GM12878 (cell line): Measurements from ENCODE around the gene KHDRBS1. TPM values are rescaled to one million over a fixed set of nuclear protein-coding genes. Genes with fewer than 3 reads are reported as not detected.
"Not testable (repeated sequence)": the region's sequence is repeated elsewhere in the genome, so short reads cannot be mapped to it uniquely, and the experiment has no call there.

Experiments used
- ATAC-seq: fragments of 200-7000 bp; cut with Tn5 transposase; 3 replicates; pipeline ENCODE4 v1.9.1; 2020; ENCODE audit warnings: mild to moderate bottlenecking, moderate library complexity
- BruUV-seq: library from RNA; stranded (reverse); fragments of 400-500 nt; replicated peaks from 2 replicates; lab custom pipeline; 2021; lab: Mats Ljungman, UMichigan
- CTCF ChIA-PET: fragments of 300-600 bp; sonication (Branson Sonifier 250); formaldehyde crosslinking; extraction: SDS; loops from one replicate; lab custom pipeline; 2021; ENCODE audit warnings: inconsistent platforms; lab: Yijun Ruan, JAX
- POLR2A ChIA-PET: fragments of 350-600 bp; formaldehyde crosslinking; extraction: SDS; loops from one replicate; lab custom pipeline; 2021; ENCODE audit warnings: inconsistent platforms; lab: Charles Lee
- RAD21 ChIA-PET: fragments of 300-600 bp; sonication (Branson Sonifier 250); formaldehyde crosslinking; loops from one replicate; lab custom pipeline; 2023; ENCODE audit warnings: antibody characterized with exemption; ENCODE audit not compliant: unreplicated experiment; lab: Charles Lee
- SMC1A ChIA-PET: fragments of 300-600 bp; sonication (Branson Sonifier 250); formaldehyde crosslinking; loops from one replicate; lab custom pipeline; 2023; ENCODE audit not compliant: unreplicated experiment, uncharacterized antibody; lab: Charles Lee
- DNase-seq: peaks from one replicate; pipeline ENCODE4 v3.0.0-alpha.2; 2011; ENCODE audit warnings: low read depth, low spot score
- FAIRE-seq: peaks from 3 replicates; lab custom pipeline; 2011; peaks lifted over from hg19 to GRCh38; lab: Jason Lieb, UNC
- H2AFZ ChIP-seq: 2 replicates; pipeline ENCODE4 v1.6.0; 2011; ENCODE audit warnings: low read depth, low read length, control low read depth; ENCODE audit not compliant: control insufficient read depth
- H3K27ac ChIP-seq: 2 replicates; pipeline ENCODE4 v1.5.1; 2011; ENCODE audit warnings: control low read depth; ENCODE audit not compliant: control insufficient read depth, insufficient read depth
- H3K27me3 ChIP-seq, 2 experiments: replicated peaks in 1 of 2; 2 replicates each; pipeline versions ENCODE4 v1.6.0 to v1.6.1; 2011; ENCODE audit warnings: low read length in 1 of 2; ENCODE audit not compliant: control insufficient read depth in 2 of 2, insufficient read depth in 2 of 2
- H3K36me3 ChIP-seq, 2 experiments: 2 replicates each; pipeline ENCODE4 v1.5.1; 2011; ENCODE audit warnings: low read length in 1 of 2; ENCODE audit not compliant: control insufficient read depth in 2 of 2, insufficient read depth in 2 of 2
- H3K4me1 ChIP-seq: 2 replicates; pipeline ENCODE4 v1.6.1; 2011; ENCODE audit warnings: mild to moderate bottlenecking, low read length, moderate library complexity, mixed read lengths; ENCODE audit not compliant: control insufficient read depth, insufficient read depth
- H3K4me2 ChIP-seq: 2 replicates; pipeline ENCODE4 v1.6.0; 2011; ENCODE audit warnings: control low read depth; ENCODE audit not compliant: control insufficient read depth, insufficient read depth
- H3K4me3 ChIP-seq: fragments of 200-600 bp; sonication (generic); 2 replicates; pipeline ENCODE4 v1.5.1; 2016
- H3K79me2 ChIP-seq: 2 replicates; pipeline ENCODE4 v1.6.0; 2011; ENCODE audit warnings: low read length; ENCODE audit not compliant: control insufficient read depth, insufficient read depth
- H3K9ac ChIP-seq: 2 replicates; pipeline ENCODE4 v1.8.0; 2011; ENCODE audit warnings: low read length, control low read depth, mixed read lengths; ENCODE audit not compliant: control insufficient read depth, insufficient read depth
- H3K9me3 ChIP-seq: replicated peaks from 3 replicates; pipeline ENCODE4 v1.5.1; 2011; ENCODE audit warnings: mild to moderate bottlenecking, low read length; ENCODE audit not compliant: control insufficient read depth, insufficient read depth
- H4K20me1 ChIP-seq: 2 replicates; pipeline ENCODE4 v1.6.0; 2011; ENCODE audit not compliant: control insufficient read depth, insufficient read depth
- BHLHE40 ChIP-seq, 2 experiments: fragments of 450-650 bp in 1 of 2; IDR thresholded peaks; 2 replicates each; pipeline ENCODE4 v1.6.1; 2011 to 2017; ENCODE audit warnings: low read depth in 2 of 2, borderline replicate concordance in 1 of 2, improper control_type of control experiment in 1 of 2, low read length in 1 of 2, mild to moderate bottlenecking in 1 of 2
- IKZF2 ChIP-seq, 2 experiments: fragments of 450-650 bp; IDR thresholded peaks; 2 replicates each; pipeline ENCODE4 v1.6.1; 2017; ENCODE audit warnings: mild to moderate bottlenecking in 2 of 2, moderate library complexity in 2 of 2
- NR2F1 ChIP-seq: fragments of 450-650 bp; conservative IDR thresholded peaks from 2 replicates; pipeline ENCODE4 v1.6.1; 2017; ENCODE audit warnings: mild to moderate bottlenecking
- RAD21 ChIP-seq: IDR thresholded peaks from 2 replicates; pipeline ENCODE4 v1.6.1; 2011; ENCODE audit warnings: mild to moderate bottlenecking, low read depth, low read length, moderate library complexity; ENCODE audit not compliant: insufficient read depth
- SPI1 ChIP-seq: IDR thresholded peaks from 2 replicates; pipeline ENCODE4 v1.6.1; 2011; ENCODE audit warnings: low read depth, mild to moderate bottlenecking, low read length, moderate library complexity, borderline replicate concordance; ENCODE audit not compliant: insufficient read depth
- USF1 ChIP-seq: IDR thresholded peaks from 2 replicates; pipeline ENCODE4 v1.6.1; 2011; ENCODE audit warnings: borderline replicate concordance, low read depth, mild to moderate bottlenecking, moderate library complexity, mixed read lengths, low read length; ENCODE audit not compliant: insufficient read depth; ENCODE audit errors: extremely low read length
- ZNF217 ChIP-seq: fragments of 450-650 bp; IDR thresholded peaks from 2 replicates; pipeline ENCODE4 v1.6.1; 2017; ENCODE audit warnings: antibody characterized with exemption, mild to moderate bottlenecking
- WGBS: methylation state at CpG from one replicate; pipeline ENCODE4 v1.1.6; 2016; ENCODE audit warnings: low lambda C conversion rate; ENCODE audit not compliant: insufficient replicate concordance, insufficient coverage; ENCODE audit errors: missing lambda C conversion rate; 5-methylcytosine and 5-hydroxymethylcytosine counted together
- in situ Hi-C: fragments of 300-500 bp; cut with MboI; formaldehyde crosslinking; loops from 9 replicates; pipeline ENCODE4 v1.14.3; 2018; ENCODE audit warnings: mixed read lengths
- intact Hi-C: fragments of 100-400 bp; cut with micrococcal nuclease; formaldehyde crosslinking; loops from one replicate; pipeline ENCODE4 v1.14.2; 2022; ENCODE audit not compliant: unreplicated experiment
- polyA plus RNA-seq, 11 experiments: library from polyadenylated mRNA; depleted of rRNA in 4 of 11; unstranded in 6 of 11; stranded (reverse) in 5 of 11; fragments of >200 nt; fragmentation: Nextera tagmentation in 4 of 11; fragmentation: Illumina TruSeq in 1 of 11; extraction: Ambion mirVana in 4 of 11; extraction: Trizol in 1 of 11; gene quantifications; 1 replicate in 1 of 11; 2 replicates in 10 of 11; pipeline versions ENCODE4 v1.2.1 to v1.2.3, GENCODE V29; 2011 to 2016; ENCODE audit warnings: inconsistent platforms in 2 of 11, missing spikeins in 2 of 11, low read depth in 1 of 11
- total RNA-seq, 4 experiments: library from RNA; depleted of rRNA in 3 of 4; stranded (reverse); fragments of >200 nt in 3 of 4; fragmentation: Illumina TruSeq in 1 of 4; extraction: Trizol in 1 of 4; gene quantifications; 2 replicates each; pipeline versions ENCODE4 v1.2.1 to v1.2.3, GENCODE V29; 2013 to 2021

Gene KHDRBS1
- total and polyA plus RNA-seq, 10 of the 15 experiments (the other 5 are each of a cell fraction or from before 2014, with no cell fraction given) = 42.5 to 204 (median 96.0) TPM

- BruUV-seq = no TSS peak
- ChIA-PET SMC1A (interaction anchor here (1.0 to 2.4 kb wide), 3 partner anchors 7 to 38 kb away, joined by 3 to 17 read pairs (median 4); no protein-coding TSS in a partner anchor), POLR2A (interaction anchor here (0.6 kb wide), 1 partner anchor 13 kb away, joined by 3 read pairs; no protein-coding TSS in a partner anchor), CTCF (interaction anchor here (0.7 to 6.2 kb wide), 5 partner anchors 10 to 132 kb away, joined by 3 to 76 read pairs (median 34); partner anchors contain the start of gene KHDRBS1), RAD21 (no interaction called here)
- no peak for DNase-seq
- peak; percentile 65 for FAIRE-seq
- Histone ChIP-seq H2AFZ (no peak overlapping the region; the same call in 1 of the 2 replicates), H3K4me1 (peaks cover 16% of the 10 kb centered on the region), H3K27ac (no peak overlapping the region), H3K27me3 (no peaks in the 10 kb centered on the region), H4K20me1 (no peaks in the 10 kb centered on the region), H3K36me3 (no peaks in the 10 kb centered on the region), H3K79me2 (no peaks in the 10 kb centered on the region), H3K4me2 (no peak overlapping the region; the same call in 1 of the 2 replicates), H3K9me3 (no peaks in the 10 kb centered on the region), H3K4me3 (no peak overlapping the region), H3K9ac (no peak overlapping the region)
- WGBS = 8% methylated on average over 5 of the region's 5 CpGs
- intact Hi-C loops = no loop called here
- peak in 1 of 2 experiments; percentile 23; a peak in 1 of 4 replicates for TF ChIP-seq IKZF2 (IDR thresholded peaks at IDR 0.05)
- no peak for TF ChIP-seq RAD21
- TF ChIP-seq NR2F1 = 0 out of 2 replicates have a peak, but pooled peaks have one; percentile 23
- TF ChIP-seq BHLHE40 (IDR thresholded peaks at IDR 0.05; ENCODE audit: borderline replicate concordance in 1 of 2, low read depth in 2 of 2, low read length in 1 of 2) = peak in 1 of 2 experiments; percentile 43; a peak in 1 of 4 replicates
- no peak for TF ChIP-seq USF1
- TF ChIP-seq ZNF217 = peak; percentile 24; the same call in 1 of the 2 replicates
- TF ChIP-seq SPI1 = peak; percentile 45; the same call in 1 of the 2 replicates
- in situ Hi-C loops = no loop called here
- ATAC-seq = no peak
Observed at GRCh38 chr1:32001863-32002262, 11.8 kb upstream of the KHDRBS1 start.

- H3K36me3 ChIP-seq, BruUV-seq, H3K27ac ChIP-seq, H3K27me3 ChIP-seq, H3K4me2 ChIP-seq, H4K20me1 ChIP-seq, H3K4me3 ChIP-seq, ATAC-seq, H3K9ac ChIP-seq, H3K9me3 ChIP-seq, FAIRE-seq, DNase-seq, intact Hi-C loops, H3K79me2 ChIP-seq, in situ Hi-C loops, H2AFZ ChIP-seq: not testable (repeated sequence)
- RAD21 ChIA-PET = interaction anchor here (1.3 to 4.1 kb wide), 3 partner anchors 25 to 71 kb away, joined by 3 to 31 read pairs (median 19); no protein-coding TSS in a partner anchor
- SMC1A ChIA-PET = interaction anchor here (1.2 to 2.4 kb wide), 3 partner anchors 8 to 39 kb away, joined by 3 to 17 read pairs (median 4); no protein-coding TSS in a partner anchor
- POLR2A ChIA-PET = interaction anchor here (0.6 kb wide), 2 partner anchors 13 to 37 kb away, joined by 3 read pairs; no protein-coding TSS in a partner anchor
- H3K4me1 ChIP-seq = peaks cover 18% of the 10 kb centered on the region
- WGBS = 100% methylated on average over 4 of the region's 4 CpGs
- CTCF ChIA-PET = interaction anchor here (0.7 to 6.2 kb wide), 6 partner anchors 8 to 132 kb away, joined by 3 to 76 read pairs (median 21); no protein-coding TSS in a partner anchor
Observed at GRCh38 chr1:32002285-32002684, 11.4 kb upstream of the KHDRBS1 start.
